Endothelial cell of umbilical vein (primary cell): ENCODE data around the gene THOC5. TPM values are rescaled to one million over a fixed set of nuclear protein-coding genes. Genes with fewer than 3 reads are reported as not detected.
"Not testable (repeated sequence)": the region's sequence is repeated elsewhere in the genome, so short reads cannot be mapped to it uniquely, and the experiment has no call there.

Experiments
- BruUV-seq: library from RNA; stranded (reverse); fragments of 400-500 nt; replicated peaks from 2 replicates; lab custom pipeline; 2021; lab: Mats Ljungman, UMichigan
- CTCF ChIA-PET: fragments of 300-600, 350-600 bp; sonication (Branson Sonifier 250); formaldehyde crosslinking; loops from one replicate; lab custom pipeline; 2021; ENCODE audit warnings: antibody characterized with exemption, inconsistent platforms; lab: Charles Lee
- POLR2A ChIA-PET: fragments of 300-600, 350-600 bp; sonication (Branson Sonifier 250); formaldehyde crosslinking; loops from one replicate; lab custom pipeline; 2021; ENCODE audit warnings: antibody characterized with exemption, inconsistent platforms; lab: Charles Lee
- DNase-seq: peaks from one replicate; pipeline ENCODE4 v3.0.0-alpha.2; 2011; ENCODE audit warnings: low read depth, low spot score
- FAIRE-seq: peaks from 2 replicates; lab custom pipeline; 2011; peaks lifted over from hg19 to GRCh38; lab: Jason Lieb, UNC
- H2AFZ ChIP-seq: 2 replicates; pipeline ENCODE4 v1.6.0; 2012; ENCODE audit warnings: low read depth, low read length, control low read depth, inconsistent platforms
- H3K27ac ChIP-seq: 2 replicates; pipeline ENCODE4 v1.5.1; 2011; ENCODE audit warnings: low read depth, mild to moderate bottlenecking, control low read depth, low read length, moderate library complexity; ENCODE audit not compliant: insufficient read depth
- H3K27me3 ChIP-seq, 2 experiments: 2 replicates each; pipeline versions ENCODE4 v1.6.0 to v1.6.1; 2011; ENCODE audit warnings: low read length in 2 of 2, mixed read lengths in 1 of 2; ENCODE audit not compliant: control insufficient read depth in 2 of 2, insufficient read depth in 2 of 2
- H3K36me3 ChIP-seq, 2 experiments: 2 replicates in 1 of 2; 3 replicates in 1 of 2; pipeline ENCODE4 v1.5.1; 2011; ENCODE audit warnings: low read length in 2 of 2, mild to moderate bottlenecking in 1 of 2, moderate library complexity in 1 of 2; ENCODE audit not compliant: control insufficient read depth in 2 of 2, insufficient read depth in 2 of 2; ENCODE audit errors: extremely low read depth in 1 of 2
- H3K4me1 ChIP-seq: 3 replicates; pipeline ENCODE4 v1.5.1; 2011; ENCODE audit warnings: mild to moderate bottlenecking, low read length; ENCODE audit not compliant: control insufficient read depth, insufficient read depth; ENCODE audit errors: extremely low read depth
- H3K4me2 ChIP-seq: 2 replicates; pipeline ENCODE4 v1.6.1; 2011; ENCODE audit warnings: low read length, control low read depth, mixed read lengths; ENCODE audit not compliant: insufficient read depth
- H3K4me3 ChIP-seq, 3 experiments: fragments of 200-600 bp in 1 of 3; sonication (generic), shearing (Covaris generic) in 1 of 3; replicated peaks in 1 of 3; 2 replicates each; pipeline ENCODE4 v1.5.1; 2011 to 2016; ENCODE audit warnings: control low read depth in 3 of 3, low read length in 3 of 3, mild to moderate bottlenecking in 2 of 3, inconsistent platforms in 1 of 3, low read depth in 1 of 3, moderate library complexity in 1 of 3; ENCODE audit not compliant: insufficient read depth in 1 of 3
- H3K79me2 ChIP-seq: 2 replicates; pipeline ENCODE4 v1.6.0; 2012; ENCODE audit warnings: low read length, inconsistent platforms; ENCODE audit not compliant: control insufficient read depth, insufficient read depth
- H3K9ac ChIP-seq: replicated peaks from 2 replicates; pipeline ENCODE3; 2011; ENCODE audit warnings: low read length, control low read depth; ENCODE audit not compliant: insufficient read depth; ENCODE audit errors: extremely low read depth
- H3K9me1 ChIP-seq: replicated peaks from 3 replicates; pipeline ENCODE4 v1.6.0; 2011; ENCODE audit warnings: mild to moderate bottlenecking, low read length; ENCODE audit not compliant: control insufficient read depth, insufficient read depth; ENCODE audit errors: extremely low read depth
- H3K9me3 ChIP-seq: replicated peaks from 2 replicates; pipeline ENCODE4 v1.5.1; 2012; ENCODE audit warnings: low read length, inconsistent platforms; ENCODE audit not compliant: control insufficient read depth, insufficient read depth
- H4K20me1 ChIP-seq: replicated peaks from 2 replicates; pipeline ENCODE3; 2011; ENCODE audit warnings: mild to moderate bottlenecking, low read length; ENCODE audit not compliant: control insufficient read depth, insufficient read depth; ENCODE audit errors: extremely low read depth
- EZH2 ChIP-seq: IDR thresholded peaks from 2 replicates; pipeline ENCODE4 v1.6.1; 2012; ENCODE audit warnings: borderline replicate concordance, low read depth, mild to moderate bottlenecking, moderate library complexity, low read length, inconsistent platforms; ENCODE audit not compliant: severe bottlenecking
- FOS ChIP-seq: IDR thresholded peaks from 2 replicates; pipeline ENCODE4 v1.6.1; 2011; ENCODE audit warnings: mild to moderate bottlenecking, low read length, moderate library complexity, borderline replicate concordance; ENCODE audit not compliant: insufficient read depth
- GATA2 ChIP-seq: IDR thresholded peaks from 2 replicates; pipeline ENCODE4 v1.7.0; 2011; ENCODE audit warnings: low read depth, mild to moderate bottlenecking, moderate library complexity, mixed read lengths, low read length; ENCODE audit not compliant: insufficient read length, insufficient read depth
- JUN ChIP-seq: IDR thresholded peaks from 2 replicates; pipeline ENCODE4 v1.6.1; 2011; ENCODE audit warnings: borderline replicate concordance, low read depth; ENCODE audit not compliant: insufficient read length, insufficient read depth
- MYC ChIP-seq: IDR thresholded peaks from one replicate; pipeline ENCODE4 v1.6.1; 2011; ENCODE audit warnings: mild to moderate bottlenecking, low read depth, low read length
- POLR2A ChIP-seq: IDR thresholded peaks from 2 replicates; pipeline ENCODE4 v1.6.1; 2012; ENCODE audit warnings: low read depth, mild to moderate bottlenecking, control low read depth, low read length
- POLR2AphosphoS5 ChIP-seq: IDR thresholded peaks from 2 replicates; pipeline ENCODE4 v1.6.1; 2012; ENCODE audit warnings: low read depth, mild to moderate bottlenecking, control low read depth, low read length, moderate library complexity; ENCODE audit not compliant: insufficient read depth
- dilution Hi-C: fragments of 300-500 bp; cut with MboI; formaldehyde crosslinking; loops from one replicate; pipeline ENCODE4 v1.15.0; 2019; ENCODE audit warnings: low sequenced_read_pairs; ENCODE audit not compliant: extremely low pct_ligation_motif_present
- intact Hi-C: fragments of 100-400 bp; cut with micrococcal nuclease; formaldehyde crosslinking; loops from one replicate; pipeline ENCODE4 v1.10.0; 2022
- polyA plus RNA-seq, 4 experiments: library from polyadenylated mRNA; depleted of rRNA in 3 of 4; stranded (reverse) in 3 of 4; unstranded in 1 of 4; fragments of >200 nt; gene quantifications; 2 replicates each; pipeline versions ENCODE4 v1.2.1 to v1.2.3, GENCODE V29; 2011 to 2012; ENCODE audit warnings: missing spikeins in 1 of 4
- total RNA-seq: library from RNA; stranded (reverse); gene quantifications from 2 replicates; pipeline ENCODE4 v1.2.3, GENCODE V29; 2021
- TF ChIP-seq, protein P1 (sequence below): IDR thresholded peaks from 2 replicates; pipeline ENCODE4 v1.6.1; 2011; ENCODE audit not compliant: insufficient read depth, insufficient read length
- TF ChIP-seq, protein P2 (sequence below), 2 donors: IDR thresholded peaks; 1 replicate in 1 of 2; 2 replicates in 1 of 2; pipeline ENCODE4 v1.5.1; 2011; ENCODE audit warnings: low read length in 2 of 2, mild to moderate bottlenecking in 2 of 2, moderate library complexity in 2 of 2, control low read depth in 1 of 2, inconsistent platforms in 1 of 2, low read depth in 1 of 2; ENCODE audit not compliant: insufficient read depth in 1 of 2; ENCODE audit errors: extremely low read depth in 1 of 2

THOC5 gene
- total and polyA plus RNA-seq, 2 donors (not counting 3 experiments of a cell fraction or from before 2014, with no cell fraction given) = 35.0 to 82.9 TPM

DNA sequence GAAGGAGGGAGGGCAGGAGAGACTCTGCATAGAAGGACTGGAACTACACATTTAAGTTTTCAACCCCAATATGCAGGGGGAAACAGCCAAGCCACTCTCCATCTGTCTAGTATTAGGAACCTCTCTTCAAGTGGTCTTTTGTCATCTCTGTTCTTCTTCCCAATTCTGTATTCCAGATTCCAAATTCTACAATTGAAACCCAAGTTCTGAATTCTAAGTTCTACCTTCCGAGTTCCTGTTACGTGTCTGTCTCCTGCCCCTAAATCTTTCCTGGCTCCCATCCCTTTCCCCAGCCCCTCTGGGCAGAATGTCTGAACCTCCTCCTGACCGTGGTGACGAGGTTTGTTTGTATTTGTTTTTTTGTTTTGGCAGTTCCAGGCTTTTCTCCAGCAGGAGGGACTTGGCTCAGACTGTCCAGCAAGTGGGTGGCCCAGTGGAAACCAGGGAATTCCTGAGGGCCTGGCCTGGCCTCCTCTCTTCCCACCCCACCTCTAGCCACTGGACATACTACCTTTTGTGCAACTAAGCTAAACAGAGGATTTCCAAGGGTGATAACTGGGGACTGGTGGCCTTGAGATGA, 1.6 kb upstream of the THOC5 start:
- H4K20me1 ChIP-seq = no peaks in the 10 kb centered on the region
- POLR2A ChIA-PET = no interaction called here
- BruUV-seq = no TSS peak

DNA sequence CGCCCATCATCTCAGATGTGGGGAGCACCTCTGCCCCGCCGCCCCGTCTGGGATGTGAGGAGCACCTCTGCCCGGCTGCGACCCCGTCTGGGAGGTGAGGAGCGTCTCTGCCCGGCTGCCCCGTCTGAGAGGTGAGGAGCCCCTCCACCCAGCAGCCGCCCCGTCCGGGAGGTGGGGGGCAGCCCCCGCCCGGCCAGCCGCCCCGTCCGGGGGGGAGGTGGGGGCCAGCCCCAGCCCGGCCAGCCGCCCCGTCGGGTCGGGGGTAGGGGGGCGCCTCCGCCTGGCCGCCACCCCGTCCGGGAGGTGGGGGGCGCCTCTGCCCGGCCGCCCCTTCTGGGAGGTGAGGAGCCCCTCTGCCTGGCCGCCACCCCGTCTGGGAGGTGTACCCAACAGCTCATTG, 1.2 kb downstream of the THOC5 start:
- H3K9me1 ChIP-seq, H3K4me2 ChIP-seq, H3K4me1 ChIP-seq, H3K9ac ChIP-seq, H3K27me3 ChIP-seq, CTCF ChIA-PET, POLR2A ChIA-PET, dilution Hi-C loops, H3K4me3 ChIP-seq, H3K27ac ChIP-seq, H3K9me3 ChIP-seq, BruUV-seq, DNase-seq, FAIRE-seq, H4K20me1 ChIP-seq, H2AFZ ChIP-seq: not testable (repeated sequence)
- H3K36me3 ChIP-seq = peaks cover 3 to 24% of the 10 kb centered on the region in 2 experiments
- intact Hi-C loops = loop anchor here (2.0 kb wide), 1 partner anchor 28 kb away; the partner anchor contains the start of gene NIPSNAP1
- peaks cover 20% of the 10 kb centered on the region for H3K79me2 ChIP-seq

More for the DNA sequence above, 1.6 kb upstream of the THOC5 start:
- Histone ChIP-seq H3K36me3 (peaks cover 5 to 16% of the 10 kb centered on the region in 2 experiments), H3K4me2 (no peak overlapping the region), H3K79me2 (peaks cover 16% of the 10 kb centered on the region), H2AFZ (no peak overlapping the region), H3K27ac (no peak overlapping the region), H3K4me3 (no peak overlapping the region), H3K9me1 (no peaks in the 10 kb centered on the region), H3K27me3 (no peaks in the 10 kb centered on the region), H3K9ac (no peak overlapping the region), H3K4me1 (peaks cover 8% of the 10 kb centered on the region), H3K9me3 (no peaks in the 10 kb centered on the region)
- FAIRE-seq (no peak), DNase-seq (no peak)
- intact Hi-C loops (no loop called here), dilution Hi-C loops (no loop called here)
- CTCF ChIA-PET = interaction anchor here (0.7 to 2.5 kb wide), 3 partner anchors 31 to 81 kb away, joined by 3 to 9 read pairs (median 4); no protein-coding TSS in a partner anchor
- TF ChIP-seq, protein P1, sequence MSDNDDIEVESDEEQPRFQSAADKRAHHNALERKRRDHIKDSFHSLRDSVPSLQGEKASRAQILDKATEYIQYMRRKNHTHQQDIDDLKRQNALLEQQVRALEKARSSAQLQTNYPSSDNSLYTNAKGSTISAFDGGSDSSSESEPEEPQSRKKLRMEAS = no peak
- TF ChIP-seq POLR2A (no peak), FOS (no peak), EZH2 (no peak), GATA2 (no peak), POLR2AphosphoS5 (no peak), JUN (no peak), MYC (no peak)
- TF ChIP-seq, protein P2, sequence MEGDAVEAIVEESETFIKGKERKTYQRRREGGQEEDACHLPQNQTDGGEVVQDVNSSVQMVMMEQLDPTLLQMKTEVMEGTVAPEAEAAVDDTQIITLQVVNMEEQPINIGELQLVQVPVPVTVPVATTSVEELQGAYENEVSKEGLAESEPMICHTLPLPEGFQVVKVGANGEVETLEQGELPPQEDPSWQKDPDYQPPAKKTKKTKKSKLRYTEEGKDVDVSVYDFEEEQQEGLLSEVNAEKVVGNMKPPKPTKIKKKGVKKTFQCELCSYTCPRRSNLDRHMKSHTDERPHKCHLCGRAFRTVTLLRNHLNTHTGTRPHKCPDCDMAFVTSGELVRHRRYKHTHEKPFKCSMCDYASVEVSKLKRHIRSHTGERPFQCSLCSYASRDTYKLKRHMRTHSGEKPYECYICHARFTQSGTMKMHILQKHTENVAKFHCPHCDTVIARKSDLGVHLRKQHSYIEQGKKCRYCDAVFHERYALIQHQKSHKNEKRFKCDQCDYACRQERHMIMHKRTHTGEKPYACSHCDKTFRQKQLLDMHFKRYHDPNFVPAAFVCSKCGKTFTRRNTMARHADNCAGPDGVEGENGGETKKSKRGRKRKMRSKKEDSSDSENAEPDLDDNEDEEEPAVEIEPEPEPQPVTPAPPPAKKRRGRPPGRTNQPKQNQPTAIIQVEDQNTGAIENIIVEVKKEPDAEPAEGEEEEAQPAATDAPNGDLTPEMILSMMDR (IDR thresholded peaks at IDR 0.05; ENCODE audit: extremely low read depth in 1 of 2, insufficient read depth in 1 of 2, low read depth in 1 of 2, low read length in 2 of 2) = no peak
